Measurements from ENCODE around the gene IGF1R.

GRCh38 chr15:98753726-98754656 is 105.7 kb downstream of the IGF1R start:
- no peak for TF ChIP-seq CTCF (conservative IDR thresholded peaks at IDR 0.05)
- no peak for TF ChIP-seq EZH2 (IDR thresholded peaks at IDR 0.05; ENCODE audit: low read depth)
